Measurements from ENCODE around the gene TRPT1.

- no peak for TF ChIP-seq ZBTB7A (IDR thresholded peaks at IDR 0.05; ENCODE audit: low read depth)
- no peak for TF ChIP-seq RAD21 (IDR thresholded peaks at IDR 0.05; ENCODE audit: low read depth)
- TF ChIP-seq YY1 (IDR thresholded peaks at IDR 0.05; ENCODE audit: low read depth) = no peak
- TF ChIP-seq USF1 (IDR thresholded peaks at IDR 0.05) = no peak
- TF ChIP-seq, protein P1, sequence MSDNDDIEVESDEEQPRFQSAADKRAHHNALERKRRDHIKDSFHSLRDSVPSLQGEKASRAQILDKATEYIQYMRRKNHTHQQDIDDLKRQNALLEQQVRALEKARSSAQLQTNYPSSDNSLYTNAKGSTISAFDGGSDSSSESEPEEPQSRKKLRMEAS (IDR thresholded peaks at IDR 0.05) = no peak
- no peak for TF ChIP-seq TEAD4 (IDR thresholded peaks at IDR 0.05)
- no peak for TF ChIP-seq CREB1 (IDR thresholded peaks at IDR 0.05; ENCODE audit: low read depth)
- TF ChIP-seq TAF1 (IDR thresholded peaks at IDR 0.05; ENCODE audit: low read depth) = no peak
- TF ChIP-seq REST (IDR thresholded peaks at IDR 0.05; ENCODE audit: low read depth) = no peak
- TF ChIP-seq EGR1 (IDR thresholded peaks at IDR 0.05) = no peak
- no peak for TF ChIP-seq NFIC (IDR thresholded peaks at IDR 0.05)
Measured at GRCh38 chr11:64253043-64253442, 27.1 kb upstream of the TRPT1 start.

Data from Ishikawa (cell line).